Activated T-cell treated with anti-CD3 and anti-CD28 coated beads, Interleukin-2, amount 50 U/mL, for 4 hours (primary cell): ENCODE data around the gene BIK. TPM values are rescaled to one million over a fixed set of nuclear protein-coding genes. Genes with fewer than 3 reads are reported as not detected.
"Not testable (repeated sequence)": the region's sequence is repeated elsewhere in the genome, so short reads cannot be mapped to it uniquely, and the experiment has no call there.

ENCODE experiments used
- ATAC-seq, 2 donors: fragments of 200-7000 bp; cut with Tn5 transposase; one replicate each; pipeline ENCODE4 v1.10.0; 2021
- DNase-seq: peaks from one replicate; pipeline ENCODE4 v3.0.0-alpha.2; 2020
- H3K27me3 Mint-ChIP-seq: one replicate; pipeline ENCODE4 v1.8.0; 2021; ENCODE audit warnings: low read depth, mixed read lengths
- H3K36me3 Mint-ChIP-seq: one replicate; pipeline ENCODE4 v1.8.0; 2022; ENCODE audit warnings: mixed read lengths; ENCODE audit not compliant: insufficient read depth
- H3K4me1 Mint-ChIP-seq: one replicate; pipeline ENCODE4 v1.8.0; 2021; ENCODE audit warnings: low read depth, mixed read lengths
- H3K4me3 Mint-ChIP-seq: one replicate; pipeline ENCODE4 v1.8.0; 2021; ENCODE audit warnings: mild to moderate bottlenecking, moderate library complexity, mixed read lengths
- H3K9me3 Mint-ChIP-seq: one replicate; pipeline ENCODE4 v1.8.0; 2021; ENCODE audit warnings: mixed read lengths
- total RNA-seq, 3 donors: library from RNA; stranded (reverse); gene quantifications; one replicate each; pipeline ENCODE4 v1.2.1, GENCODE V29; 2021

BIK gene
- total RNA-seq, 3 donors from 2014 or later, result 7.8 to 10.0 (median 9.9) TPM

- DNase-seq (no peak), ATAC-seq (no peak)
- Mint-ChIP-seq H3K27me3 (no peaks in the 10 kb centered on the region), H3K36me3 (no peaks in the 10 kb centered on the region), H3K4me1 (peaks cover 7% of the 10 kb centered on the region), H3K4me3 (no peak overlapping the region), H3K9me3 (peaks cover 8% of the 10 kb centered on the region)
These were observed 16.5 kb upstream of the BIK start for GRCh38 chr22:43094085-43094484.

- peaks cover 8% of the 10 kb centered on the region for H3K9me3 Mint-ChIP-seq
- H3K27me3 Mint-ChIP-seq, result no peaks in the 10 kb centered on the region
- no peaks in the 10 kb centered on the region for H3K36me3 Mint-ChIP-seq
- H3K4me1 Mint-ChIP-seq, result peaks cover 4% of the 10 kb centered on the region
- no peak overlapping the region for H3K4me3 Mint-ChIP-seq
- DNase-seq, result no peak
- ATAC-seq, result no peak
These were observed 16.0 kb upstream of the BIK start for GRCh38 chr22:43094551-43094950.

GRCh38 chr22:43096420-43096819 lies 14.1 kb upstream of the BIK start:
- H3K27me3 Mint-ChIP-seq, result no peaks in the 10 kb centered on the region
- peaks cover 2% of the 10 kb centered on the region for H3K4me1 Mint-ChIP-seq
- ATAC-seq, result no peak
- peaks cover 8% of the 10 kb centered on the region for H3K9me3 Mint-ChIP-seq
- no peak overlapping the region for H3K4me3 Mint-ChIP-seq
- no peaks in the 10 kb centered on the region for H3K36me3 Mint-ChIP-seq
- no peak for DNase-seq

GRCh38 chr22:43098356-43098755 lies 12.2 kb upstream of the BIK start:
- Mint-ChIP-seq H3K4me3 (no peak overlapping the region), H3K27me3 (no peaks in the 10 kb centered on the region), H3K4me1 (peaks cover 2% of the 10 kb centered on the region), H3K36me3 (no peaks in the 10 kb centered on the region), H3K9me3 (peaks cover 8% of the 10 kb centered on the region)
- DNase-seq (no peak), ATAC-seq (no peak)

- H3K4me3 Mint-ChIP-seq, result no peak overlapping the region
- H3K36me3 Mint-ChIP-seq, result no peaks in the 10 kb centered on the region
- H3K9me3 Mint-ChIP-seq, result peaks cover 8% of the 10 kb centered on the region
- H3K27me3 Mint-ChIP-seq, result no peaks in the 10 kb centered on the region
- ATAC-seq (no peak), DNase-seq (no peak)
- peaks cover 7% of the 10 kb centered on the region for H3K4me1 Mint-ChIP-seq
These were observed 11.5 kb upstream of the BIK start for GRCh38 chr22:43099095-43099494.

- Mint-ChIP-seq H3K4me1 (peaks cover 12% of the 10 kb centered on the region), H3K27me3 (no peaks in the 10 kb centered on the region), H3K9me3 (peaks cover 8% of the 10 kb centered on the region), H3K36me3 (no peaks in the 10 kb centered on the region), H3K4me3 (no peak overlapping the region)
- DNase-seq (no peak), ATAC-seq (no peak)
These were observed 10.3 kb upstream of the BIK start for GRCh38 chr22:43100225-43100624.

DNA sequence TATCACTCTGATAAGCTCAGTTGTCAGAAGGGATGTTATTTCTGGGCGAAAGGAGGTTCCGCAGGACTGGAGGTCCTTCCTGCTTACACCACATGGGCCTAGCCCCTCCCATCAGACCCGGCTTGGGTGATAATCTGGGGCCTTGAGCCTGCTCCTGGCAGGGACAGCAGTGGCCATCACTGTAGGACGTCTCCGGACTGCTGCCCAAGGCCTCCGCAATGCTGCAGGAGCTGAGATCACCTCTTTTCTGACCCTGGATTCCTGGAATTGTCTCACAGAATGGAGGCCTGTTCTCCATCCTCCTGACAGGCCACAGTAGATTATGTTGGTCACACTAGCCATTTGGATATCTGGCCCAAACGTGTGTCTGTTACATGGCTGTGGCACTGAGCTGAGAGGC lies 9.2 kb upstream of the BIK start:
- ATAC-seq (no peak), DNase-seq (no peak)
- Mint-ChIP-seq H3K9me3 (peaks cover 2% of the 10 kb centered on the region), H3K4me1 (peaks cover 12% of the 10 kb centered on the region), H3K27me3 (no peaks in the 10 kb centered on the region), H3K4me3 (no peak overlapping the region), H3K36me3 (no peaks in the 10 kb centered on the region)

GRCh38 chr22:43104056-43104625 lies 6.4 kb upstream of the BIK start:
- not testable (repeated sequence) for DNase-seq, H3K36me3 Mint-ChIP-seq, H3K4me3 Mint-ChIP-seq, H3K9me3 Mint-ChIP-seq, H3K27me3 Mint-ChIP-seq
- H3K4me1 Mint-ChIP-seq, result peaks cover 12% of the 10 kb centered on the region
- peak; percentile 32 to 57 for ATAC-seq

- not testable (repeated sequence) for DNase-seq, ATAC-seq, H3K36me3 Mint-ChIP-seq, H3K9me3 Mint-ChIP-seq, H3K4me3 Mint-ChIP-seq, H3K27me3 Mint-ChIP-seq
- H3K4me1 Mint-ChIP-seq, result peaks cover 12% of the 10 kb centered on the region
These were observed 5.6 kb upstream of the BIK start for GRCh38 chr22:43104950-43105349.

- Mint-ChIP-seq H3K27me3 (no peaks in the 10 kb centered on the region), H3K4me3 (no peak overlapping the region), H3K36me3 (no peaks in the 10 kb centered on the region), H3K4me1 (peaks cover 13% of the 10 kb centered on the region), H3K9me3 (no peaks in the 10 kb centered on the region)
- no peak for DNase-seq
- no peak for ATAC-seq
These were observed 4.2 kb upstream of the BIK start for GRCh38 chr22:43106302-43106701.

GRCh38 chr22:43109511-43109910 lies 1.0 kb upstream of the BIK start:
- Mint-ChIP-seq H3K9me3 (no peaks in the 10 kb centered on the region), H3K4me1 (peaks cover 8% of the 10 kb centered on the region), H3K36me3 (no peaks in the 10 kb centered on the region), H3K4me3 (peak overlapping the region; percentile 47), H3K27me3 (no peaks in the 10 kb centered on the region)
- no peak for ATAC-seq
- no peak for DNase-seq

GRCh38 chr22:43109921-43110443 lies 568 bp upstream of the BIK start:
- Mint-ChIP-seq H3K4me3 (peak overlapping the region; percentile 75), H3K36me3 (no peaks in the 10 kb centered on the region), H3K9me3 (no peaks in the 10 kb centered on the region), H3K4me1 (peaks cover 8% of the 10 kb centered on the region), H3K27me3 (no peaks in the 10 kb centered on the region)
- DNase-seq, result no peak
- no peak for ATAC-seq

GRCh38 chr22:43110927-43111623 lies 525 bp downstream of the BIK start:
- Mint-ChIP-seq H3K36me3 (no peaks in the 10 kb centered on the region), H3K9me3 (no peaks in the 10 kb centered on the region), H3K4me1 (peaks cover 7% of the 10 kb centered on the region), H3K4me3 (peak overlapping the region; percentile 68), H3K27me3 (no peaks in the 10 kb centered on the region)
- peak; percentile 50 for DNase-seq
- peak; percentile 79 to 81 for ATAC-seq

DNA sequence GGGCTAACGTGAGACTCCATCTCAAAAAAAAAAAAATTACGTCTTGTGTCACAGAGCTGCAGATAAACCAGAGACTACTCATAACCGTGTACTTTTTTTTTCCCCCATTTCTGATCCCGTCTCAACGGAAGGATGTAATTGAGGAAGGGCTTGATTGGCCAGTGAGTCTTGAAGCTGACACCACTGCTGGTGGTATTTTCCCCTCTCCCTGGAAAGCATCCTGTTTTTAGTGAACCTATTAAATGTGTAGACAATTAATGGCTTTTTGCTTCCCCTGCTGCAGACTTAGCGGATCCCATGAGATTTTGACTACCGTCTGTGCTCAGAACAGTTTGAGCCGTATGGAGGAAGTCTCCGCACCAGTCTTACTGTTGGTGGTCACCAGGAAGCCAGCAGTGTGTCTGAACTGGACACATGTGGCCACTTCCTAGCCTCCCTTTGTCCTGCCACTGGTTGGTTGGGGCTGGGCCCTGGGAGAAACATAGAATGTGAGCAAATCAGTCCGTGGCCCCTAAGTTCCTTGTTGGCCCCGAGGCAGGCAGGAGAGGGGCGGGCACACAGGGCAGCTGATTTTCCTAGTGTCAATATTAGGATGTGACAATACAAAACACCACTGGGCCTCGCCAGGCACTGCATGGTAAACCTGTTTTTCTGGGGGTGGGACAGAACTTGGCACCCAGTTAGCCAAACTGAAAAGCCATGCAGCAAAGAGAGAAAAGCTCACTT lies 3.1 kb downstream of the BIK start:
- Mint-ChIP-seq H3K9me3 (no peaks in the 10 kb centered on the region), H3K4me3 (no peak overlapping the region), H3K27me3 (no peaks in the 10 kb centered on the region), H3K4me1 (peaks cover 7% of the 10 kb centered on the region), H3K36me3 (no peaks in the 10 kb centered on the region)
- DNase-seq, result no peak
- ATAC-seq, result no peak

DNA sequence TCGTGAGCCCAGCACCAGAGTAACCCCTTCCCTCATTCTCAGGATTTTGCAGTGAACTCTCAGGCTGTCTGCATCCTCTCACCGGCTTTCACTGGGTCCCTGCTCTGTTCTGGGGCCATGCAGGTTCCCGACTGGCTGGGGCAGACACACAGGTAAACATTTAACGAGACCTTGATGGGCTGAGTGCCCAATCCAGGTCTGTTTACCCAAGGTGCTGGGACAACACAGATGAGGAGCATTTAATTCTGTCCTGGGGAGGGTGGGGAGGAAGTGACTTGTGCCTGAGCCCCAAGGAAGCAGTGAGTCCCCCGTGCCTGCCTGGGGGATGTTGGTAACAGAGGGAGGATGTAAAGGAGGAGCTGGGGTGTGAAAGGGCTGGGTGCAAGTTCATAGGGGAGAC lies 4.4 kb downstream of the BIK start:
- Mint-ChIP-seq H3K4me1 (peaks cover 11% of the 10 kb centered on the region), H3K27me3 (no peaks in the 10 kb centered on the region), H3K9me3 (no peaks in the 10 kb centered on the region), H3K36me3 (no peaks in the 10 kb centered on the region), H3K4me3 (no peak overlapping the region)
- DNase-seq (no peak), ATAC-seq (no peak)
